CD4-positive, alpha-beta T cell treated with Interleukin-17A for 4 hours (primary cell): ENCODE results near the gene SLC9A9.

ENCODE experiments used
- DNase-seq: peaks from one replicate; pipeline ENCODE4 v3.0.0-alpha.2; 2020; ENCODE audit warnings: mixed read lengths

SLC9A9 gene

GRCh38 chr3:143676747-143677146, 171.5 kb downstream of the SLC9A9 start:
- no peak for DNase-seq

GRCh38 chr3:143676021-143676420, 172.2 kb downstream of the SLC9A9 start:
- no peak for DNase-seq

- DNase-seq: peak; percentile 77
Observed at GRCh38 chr3:143674100-143674968, 173.9 kb downstream of the SLC9A9 start.

- DNase-seq: no peak
Observed at GRCh38 chr3:143672396-143673165, 175.7 kb downstream of the SLC9A9 start.

GRCh38 chr3:143671626-143672025, 176.6 kb downstream of the SLC9A9 start:
- DNase-seq: no peak

- DNase-seq: no peak
Observed at GRCh38 chr3:143668924-143669790, 179.1 kb downstream of the SLC9A9 start.

- no peak for DNase-seq
Observed at GRCh38 chr3:143668385-143668784, 179.9 kb downstream of the SLC9A9 start.

- DNase-seq: no peak
Observed at GRCh38 chr3:143661677-143662076, 186.6 kb downstream of the SLC9A9 start.

GRCh38 chr3:143658861-143659260, 189.4 kb downstream of the SLC9A9 start:
- DNase-seq: no peak

- DNase-seq: no peak
Observed at GRCh38 chr3:143658116-143658515, 190.2 kb downstream of the SLC9A9 start.

- DNase-seq: no peak
Observed at GRCh38 chr3:143657391-143657790, 190.9 kb downstream of the SLC9A9 start.

- no peak for DNase-seq
Observed at GRCh38 chr3:143654906-143655305, 193.4 kb downstream of the SLC9A9 start.

- no peak for DNase-seq
Observed at GRCh38 chr3:143653935-143654334, 194.3 kb downstream of the SLC9A9 start.

- no peak for DNase-seq
Observed at GRCh38 chr3:143653493-143653892, 194.8 kb downstream of the SLC9A9 start.

GRCh38 chr3:143652118-143652517, 196.2 kb downstream of the SLC9A9 start:
- DNase-seq: no peak

GRCh38 chr3:143650827-143651226, 197.4 kb downstream of the SLC9A9 start:
- no peak for DNase-seq

GRCh38 chr3:143650120-143650519, 198.1 kb downstream of the SLC9A9 start:
- DNase-seq: no peak

- no peak for DNase-seq
Observed at GRCh38 chr3:143648708-143649107, 199.6 kb downstream of the SLC9A9 start.

- no peak for DNase-seq
Observed at GRCh38 chr3:143648218-143648617, 200.1 kb downstream of the SLC9A9 start.

GRCh38 chr3:143644370-143645089, 203.7 kb downstream of the SLC9A9 start:
- peak; percentile 13 for DNase-seq

- no peak for DNase-seq
Observed at GRCh38 chr3:143643905-143644304, 204.4 kb downstream of the SLC9A9 start.

- no peak for DNase-seq
Observed at GRCh38 chr3:143640774-143641173, 207.5 kb downstream of the SLC9A9 start.
